NB4 (cell line): ENCODE measurements around the gene SPOCK3.
"Not testable (repeated sequence)": the region's sequence is repeated elsewhere in the genome, so short reads cannot be mapped to it uniquely, and the experiment has no call there.

Experiments used
- CTCF ChIP-seq: IDR thresholded peaks from one replicate; pipeline ENCODE4 v1.5.1; 2012; ENCODE audit warnings: low read depth, low read length
- MAX ChIP-seq: IDR thresholded peaks from 2 replicates; pipeline ENCODE4 v1.6.1; 2011; ENCODE audit warnings: low read depth, low read length
- MYC ChIP-seq: IDR thresholded peaks from 2 replicates; pipeline ENCODE4 v1.6.1; 2011; ENCODE audit warnings: low read depth, low read length
- POLR2A ChIP-seq: IDR thresholded peaks from 2 replicates; pipeline ENCODE4 v1.6.1; 2011; ENCODE audit warnings: mild to moderate bottlenecking; ENCODE audit not compliant: insufficient read length; ENCODE audit errors: extremely low read depth

GRCh38 chr4:166739215-166739614 is 495.1 kb downstream of the SPOCK3 start:
- not testable (repeated sequence) for TF ChIP-seq CTCF, POLR2A, MAX, MYC
